ENCODE measurements around the gene CEACAM19.
"Not testable (repeated sequence)": the region's sequence is repeated elsewhere in the genome, so short reads cannot be mapped to it uniquely, and the experiment has no call there.

CEACAM19 gene

DNA sequence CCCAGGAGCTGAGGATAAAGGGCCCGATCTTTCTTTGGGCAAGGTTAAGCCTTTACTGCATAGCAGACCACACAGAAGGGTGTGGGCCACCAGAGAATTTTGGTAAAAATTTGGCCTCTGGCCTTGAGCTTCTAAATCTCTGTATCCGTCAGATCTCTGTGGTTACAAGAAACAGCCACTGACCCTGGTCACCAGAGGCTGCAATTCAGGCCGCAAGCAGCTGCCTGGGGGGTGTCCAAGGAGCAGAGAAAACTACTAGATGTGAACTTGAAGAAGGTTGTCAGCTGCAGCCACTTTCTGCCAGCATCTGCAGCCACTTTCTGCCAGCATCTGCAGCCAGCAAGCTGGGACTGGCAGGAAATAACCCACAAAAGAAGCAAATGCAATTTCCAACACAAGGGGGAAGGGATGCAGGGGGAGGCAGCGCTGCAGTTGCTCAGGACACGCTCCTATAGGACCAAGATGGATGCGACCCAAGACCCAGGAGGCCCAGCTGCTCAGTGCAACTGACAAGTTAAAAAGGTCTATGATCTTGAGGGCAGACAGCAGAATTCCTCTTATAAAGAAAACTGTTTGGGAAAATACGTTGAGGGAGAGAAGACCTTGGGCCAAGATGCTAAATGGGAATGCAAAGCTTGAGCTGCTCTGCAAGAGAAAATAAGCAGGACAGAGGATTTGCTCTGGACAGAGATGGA lies 8.4 kb upstream of the CEACAM19 start:
- ChIA-PET POLR2A (no interaction called here), CTCF (interaction anchor here (0.8 to 12.8 kb wide), 15 partner anchors 8 to 181 kb away, joined by 3 to 103 read pairs (median 6); no protein-coding TSS in a partner anchor)
- DNase-seq (ENCODE audit: extremely low spot score), result no peak
- TF ChIP-seq CTCF (IDR thresholded peaks at IDR 0.05; ENCODE audit: control extremely low read depth, extremely low read depth, low read depth, missing control alignments), result no peak

DNA sequence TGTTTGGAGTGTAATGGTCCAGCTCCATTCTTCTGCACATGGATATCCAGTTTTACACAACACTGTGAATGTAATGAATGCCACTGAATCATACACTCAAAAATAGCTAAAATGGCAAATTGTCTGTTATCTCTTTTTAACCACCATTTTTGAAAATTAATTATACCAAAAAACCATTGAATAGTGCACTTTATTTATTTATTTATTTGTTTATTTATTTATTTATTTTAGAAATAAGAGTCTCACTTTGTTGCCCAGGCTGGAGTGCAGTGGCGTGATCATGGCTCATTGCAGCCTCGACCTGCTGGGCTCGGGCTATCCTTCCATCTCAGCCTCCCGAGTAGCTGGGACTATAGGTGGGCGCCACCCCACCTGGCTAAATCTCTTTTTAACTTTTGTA lies 7.3 kb upstream of the CEACAM19 start:
- TF ChIP-seq CTCF (IDR thresholded peaks at IDR 0.05; ENCODE audit: control extremely low read depth, extremely low read depth, low read depth, missing control alignments), result no peak
- ChIA-PET POLR2A (no interaction called here), CTCF (interaction anchor here (1.1 to 12.8 kb wide), 10 partner anchors 9 to 108 kb away, joined by 3 to 103 read pairs (median 8); no protein-coding TSS in a partner anchor)
- DNase-seq (ENCODE audit: extremely low spot score), result no peak

- POLR2A ChIA-PET, result no interaction called here
- CTCF ChIA-PET, result interaction anchor here (3.0 kb wide), 1 partner anchor 9 kb away, joined by 16 read pairs; no protein-coding TSS in a partner anchor
- no peak for TF ChIP-seq CTCF (IDR thresholded peaks at IDR 0.05; ENCODE audit: control extremely low read depth, extremely low read depth, low read depth, missing control alignments)
- no peak for DNase-seq (ENCODE audit: extremely low spot score)
Measured at GRCh38 chr19:44664976-44665375, 6.3 kb upstream of the CEACAM19 start.

- ChIA-PET CTCF (interaction anchor here (0.7 to 3.0 kb wide), 4 partner anchors 9 to 104 kb away, joined by 3 to 16 read pairs (median 4); no protein-coding TSS in a partner anchor), POLR2A (no interaction called here)
- DNase-seq (ENCODE audit: extremely low spot score), result no peak
Measured at GRCh38 chr19:44666852-44667556, 4.3 kb upstream of the CEACAM19 start.

DNA sequence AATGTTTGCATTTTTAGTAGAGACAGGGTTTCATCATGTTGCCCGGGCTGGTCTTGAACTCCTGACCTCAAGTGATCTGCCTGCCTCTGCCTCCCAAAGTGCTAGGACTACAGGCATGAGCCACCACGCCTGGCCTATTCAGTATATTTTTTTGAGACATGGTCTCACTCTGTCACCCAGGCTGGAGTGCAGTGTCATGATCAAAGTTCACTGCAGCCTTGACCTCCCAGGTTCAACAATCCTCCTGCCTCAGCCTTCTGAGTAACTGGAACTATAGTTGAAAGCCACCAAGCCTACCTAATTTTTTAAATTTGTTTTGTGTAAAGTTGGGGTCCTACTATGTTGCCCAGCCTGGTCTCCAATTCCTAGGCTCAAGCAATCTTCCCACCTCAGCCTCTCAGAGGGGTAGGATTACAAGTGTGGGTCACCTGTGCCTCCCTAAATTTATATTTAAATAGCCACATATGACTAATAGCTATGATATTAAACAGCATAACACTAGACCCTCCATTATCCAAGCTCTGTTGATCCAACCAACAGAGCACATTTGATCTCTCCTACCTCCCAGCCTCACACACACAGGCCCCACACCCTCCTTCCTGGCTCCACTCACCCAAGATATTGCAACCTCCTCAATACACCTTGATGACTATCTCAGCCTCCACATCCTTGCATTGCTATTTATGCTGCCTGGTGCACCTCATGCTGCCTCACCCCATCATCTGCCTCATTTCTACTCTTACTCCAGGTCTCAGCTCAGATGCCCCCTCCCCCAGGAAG lies 2.1 kb upstream of the CEACAM19 start:
- ChIA-PET CTCF (interaction anchor here (1.2 to 2.0 kb wide), 5 partner anchors 10 to 55 kb away, joined by 3 to 6 read pairs (median 4); no protein-coding TSS in a partner anchor), POLR2A (no interaction called here)
- no peak for DNase-seq (ENCODE audit: extremely low spot score)
- TF ChIP-seq CTCF (IDR thresholded peaks at IDR 0.05; ENCODE audit: control extremely low read depth, extremely low read depth, low read depth, missing control alignments), result no peak

More at GRCh38 chr19:44666852-44667556, 4.3 kb upstream of the CEACAM19 start:
- TF ChIP-seq CTCF (IDR thresholded peaks at IDR 0.05; ENCODE audit: control extremely low read depth, extremely low read depth, low read depth, missing control alignments), result no peak

DNA sequence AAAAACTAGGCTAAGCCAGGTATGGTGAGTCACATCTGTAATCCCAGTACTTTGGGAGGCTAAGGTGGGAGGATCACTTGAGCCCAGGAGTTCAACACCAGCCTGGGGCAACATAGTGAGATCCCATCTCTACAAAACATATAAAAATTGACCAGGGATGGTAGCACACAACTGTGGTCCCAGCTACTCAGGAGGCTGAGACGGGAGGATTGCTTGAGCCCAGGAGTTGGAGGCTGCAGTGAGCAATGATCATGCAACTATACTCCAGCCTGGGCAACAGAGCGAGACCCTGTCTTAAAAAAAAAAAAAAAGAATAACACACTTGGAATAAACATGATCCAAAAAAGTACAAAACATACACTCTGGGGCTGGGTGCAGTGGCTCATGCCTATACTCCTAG lies 1.3 kb upstream of the CEACAM19 start:
- CTCF ChIA-PET, result interaction anchor here (1.2 to 2.0 kb wide), 4 partner anchors 11 to 54 kb away, joined by 3 to 6 read pairs (median 4); no protein-coding TSS in a partner anchor
- POLR2A ChIA-PET; DNase-seq (ENCODE audit: extremely low spot score): not testable (repeated sequence)

Data from GM10248 (cell line).